ENCODE measurements around the gene CAPN6.

GRCh38 chrX:111288841-111289240 lies 18.6 kb upstream of the CAPN6 start:
- TF ChIP-seq CTCF (conservative IDR thresholded peaks at IDR 0.05; ENCODE audit: low read depth in 2 of 2), result no peak
- TF ChIP-seq JUNB (IDR thresholded peaks at IDR 0.05; ENCODE audit: unreplicated experiment), result no peak
- no peak for TF ChIP-seq POLR2AphosphoS5 (IDR thresholded peaks at IDR 0.05; ENCODE audit: low read depth)
- TF ChIP-seq ZNF331 (CRISPR knock-in tag; IDR thresholded peaks at IDR 0.05; ENCODE audit: low read depth), result no peak
- TF ChIP-seq CREB1 (CRISPR knock-in tag; IDR thresholded peaks at IDR 0.05; ENCODE audit: low read depth), result no peak

Measured in GM23338 (cell line).